ENCODE data around the gene ZNF672. TPM values are rescaled to one million over a fixed set of nuclear protein-coding genes. Genes with fewer than 3 reads are reported as not detected.

ZNF672 gene
- total and polyA plus RNA-seq, 2 of the 4 experiments (the other 2 are of a cell fraction) = 6.6 to 12.6 TPM

DNA sequence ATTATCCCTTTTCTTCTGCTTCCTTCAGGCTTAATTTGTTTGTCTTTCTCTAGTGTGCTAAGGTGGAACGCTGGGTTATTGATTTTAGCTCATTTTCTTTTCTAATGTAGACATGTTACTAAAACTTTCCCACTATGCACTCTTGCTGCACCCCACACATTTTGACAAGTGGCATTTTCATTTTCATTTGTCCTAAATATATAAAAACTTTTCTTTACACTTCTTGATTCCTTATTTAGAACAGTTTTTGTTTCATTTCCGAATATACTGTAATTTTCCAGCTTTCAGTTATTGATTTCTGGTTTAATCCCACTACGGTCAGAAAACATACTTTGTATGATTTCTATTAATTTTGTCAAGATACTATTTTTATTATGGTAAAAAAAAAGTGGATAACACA lies 37.6 kb upstream of the ZNF672 start:
- ChIA-PET CTCF (no interaction called here), POLR2A (ENCODE audit: unreplicated experiment) (no interaction called here)
- Histone ChIP-seq H3K79me1 (ENCODE audit: low read depth in 1 of 2, low read length in 2 of 2) (no peaks in the 10 kb centered on the region), H3K9ac (ENCODE audit: low read depth, low read length) (no peak overlapping the region), H4K5ac (ENCODE audit: low read depth, low read length) (no peak overlapping the region), H2BK5ac (ENCODE audit: low read depth, low read length, poor library complexity, severe bottlenecking) (no peak overlapping the region), H3K4me3 (ENCODE audit: insufficient read depth, low read depth, low read length) (no peak overlapping the region), H3K4me2 (ENCODE audit: low read depth, low read length) (no peak overlapping the region), H3K14ac (replicated peaks; ENCODE audit: low read depth, low read length) (no peak overlapping the region), H2AFZ (replicated peaks; ENCODE audit: low read length, poor library complexity) (no peak overlapping the region), H3K56ac (ENCODE audit: extremely low read depth, insufficient read depth, low read length) (no peak overlapping the region), H4K20me1 (ENCODE audit: insufficient read depth, low read length) (no peaks in the 10 kb centered on the region), H4K8ac (ENCODE audit: low read depth in 2 of 2, low read length in 2 of 2) (no peak overlapping the region), H3K36me3 (ENCODE audit: control insufficient read depth, insufficient read depth, low read length) (no peaks in the 10 kb centered on the region), H4K91ac (ENCODE audit: insufficient read depth, low read depth, low read length) (no peak overlapping the region), H3K18ac (ENCODE audit: low read depth, low read length) (no peak overlapping the region), H2AK5ac (ENCODE audit: low read depth, low read length) (no peak overlapping the region), H3K9me1 (ENCODE audit: insufficient read depth, low read length) (no peaks in the 10 kb centered on the region), H3K27me3 (ENCODE audit: control insufficient read depth, insufficient read depth, low read length) (no peaks in the 10 kb centered on the region; the same call in 1 of the 2 replicates), H2BK20ac (ENCODE audit: low read depth, low read length) (no peak overlapping the region), H3K23ac (ENCODE audit: low read depth, low read length) (no peak overlapping the region), H3K4ac (ENCODE audit: low read depth, low read length) (no peak overlapping the region), H2BK15ac (ENCODE audit: low read depth, low read length) (no peak overlapping the region), H3K4me1 (ENCODE audit: control insufficient read depth, insufficient read depth, low read length) (no peaks in the 10 kb centered on the region), H2BK120ac (ENCODE audit: low read depth, low read length) (no peak overlapping the region), H2AK9ac (replicated peaks; ENCODE audit: low read depth, low read length, poor library complexity) (no peak overlapping the region), H3K9me3 (ENCODE audit: control insufficient read depth, insufficient read depth, low read length) (no peaks in the 10 kb centered on the region; the same call in 1 of the 2 replicates), H3K27ac (ENCODE audit: insufficient read depth, low read length) (no peak overlapping the region)
- intact Hi-C loops (cut with micrococcal nuclease) = no loop called here
- dilution Hi-C loops (cut with HindIII; ENCODE audit: low sequenced_read_pairs, unreplicated experiment) = no loop called here
- in situ Hi-C loops (cut with MboI; ENCODE audit: low sequenced_read_pairs) = no loop called here
- no peak for TF ChIP-seq CHD1 (IDR thresholded peaks at IDR 0.05; ENCODE audit: low read depth, low read length)
- TF ChIP-seq MAFK (IDR thresholded peaks at IDR 0.05; ENCODE audit: low read depth, low read length) = no peak
- no peak for TF ChIP-seq CEBPB (IDR thresholded peaks at IDR 0.05; ENCODE audit: low read depth, low read length)
- no peak for TF ChIP-seq MXI1 (IDR thresholded peaks at IDR 0.05; ENCODE audit: borderline replicate concordance, low read depth, low read length)
- TF ChIP-seq, protein P1, sequence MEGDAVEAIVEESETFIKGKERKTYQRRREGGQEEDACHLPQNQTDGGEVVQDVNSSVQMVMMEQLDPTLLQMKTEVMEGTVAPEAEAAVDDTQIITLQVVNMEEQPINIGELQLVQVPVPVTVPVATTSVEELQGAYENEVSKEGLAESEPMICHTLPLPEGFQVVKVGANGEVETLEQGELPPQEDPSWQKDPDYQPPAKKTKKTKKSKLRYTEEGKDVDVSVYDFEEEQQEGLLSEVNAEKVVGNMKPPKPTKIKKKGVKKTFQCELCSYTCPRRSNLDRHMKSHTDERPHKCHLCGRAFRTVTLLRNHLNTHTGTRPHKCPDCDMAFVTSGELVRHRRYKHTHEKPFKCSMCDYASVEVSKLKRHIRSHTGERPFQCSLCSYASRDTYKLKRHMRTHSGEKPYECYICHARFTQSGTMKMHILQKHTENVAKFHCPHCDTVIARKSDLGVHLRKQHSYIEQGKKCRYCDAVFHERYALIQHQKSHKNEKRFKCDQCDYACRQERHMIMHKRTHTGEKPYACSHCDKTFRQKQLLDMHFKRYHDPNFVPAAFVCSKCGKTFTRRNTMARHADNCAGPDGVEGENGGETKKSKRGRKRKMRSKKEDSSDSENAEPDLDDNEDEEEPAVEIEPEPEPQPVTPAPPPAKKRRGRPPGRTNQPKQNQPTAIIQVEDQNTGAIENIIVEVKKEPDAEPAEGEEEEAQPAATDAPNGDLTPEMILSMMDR (conservative IDR thresholded peaks at IDR 0.05; ENCODE audit: low read depth, low read length) = no peak
- no peak for TF ChIP-seq RAD21 (IDR thresholded peaks at IDR 0.05; ENCODE audit: low read length)
- TF ChIP-seq, protein P2, sequence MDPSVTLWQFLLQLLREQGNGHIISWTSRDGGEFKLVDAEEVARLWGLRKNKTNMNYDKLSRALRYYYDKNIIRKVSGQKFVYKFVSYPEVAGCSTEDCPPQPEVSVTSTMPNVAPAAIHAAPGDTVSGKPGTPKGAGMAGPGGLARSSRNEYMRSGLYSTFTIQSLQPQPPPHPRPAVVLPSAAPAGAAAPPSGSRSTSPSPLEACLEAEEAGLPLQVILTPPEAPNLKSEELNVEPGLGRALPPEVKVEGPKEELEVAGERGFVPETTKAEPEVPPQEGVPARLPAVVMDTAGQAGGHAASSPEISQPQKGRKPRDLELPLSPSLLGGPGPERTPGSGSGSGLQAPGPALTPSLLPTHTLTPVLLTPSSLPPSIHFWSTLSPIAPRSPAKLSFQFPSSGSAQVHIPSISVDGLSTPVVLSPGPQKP (IDR thresholded peaks at IDR 0.05; ENCODE audit: borderline replicate concordance, low read depth, low read length) = no peak
- TF ChIP-seq, protein P3, sequence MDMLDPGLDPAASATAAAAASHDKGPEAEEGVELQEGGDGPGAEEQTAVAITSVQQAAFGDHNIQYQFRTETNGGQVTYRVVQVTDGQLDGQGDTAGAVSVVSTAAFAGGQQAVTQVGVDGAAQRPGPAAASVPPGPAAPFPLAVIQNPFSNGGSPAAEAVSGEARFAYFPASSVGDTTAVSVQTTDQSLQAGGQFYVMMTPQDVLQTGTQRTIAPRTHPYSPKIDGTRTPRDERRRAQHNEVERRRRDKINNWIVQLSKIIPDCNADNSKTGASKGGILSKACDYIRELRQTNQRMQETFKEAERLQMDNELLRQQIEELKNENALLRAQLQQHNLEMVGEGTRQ (IDR thresholded peaks at IDR 0.05; ENCODE audit: low read depth, low read length) = no peak
- no peak for TF ChIP-seq SMC3 (IDR thresholded peaks at IDR 0.05; ENCODE audit: low read depth, low read length)
- no peak for ATAC-seq (ENCODE audit: low read depth)
- no peak for DNase-seq
- no CpG with 5 or more reads among the region's 3 CpGs for WGBS, 2 experiments (ENCODE audit: extremely low coverage in 2 of 2, insufficient read length in 1 of 2)
- BruUV-seq (replicated peaks) = no TSS peak

All from IMR-90 (cell line).